NCI-H1694 treated with DMSO at 0.1 percent for 48 hours (cell line): ENCODE results near the gene EPB41L4B.

Source experiments
- DNase-seq: peaks from one replicate; lab custom pipeline; 2025; lab: John Stamatoyannopoulos, UW

Gene EPB41L4B

DNA sequence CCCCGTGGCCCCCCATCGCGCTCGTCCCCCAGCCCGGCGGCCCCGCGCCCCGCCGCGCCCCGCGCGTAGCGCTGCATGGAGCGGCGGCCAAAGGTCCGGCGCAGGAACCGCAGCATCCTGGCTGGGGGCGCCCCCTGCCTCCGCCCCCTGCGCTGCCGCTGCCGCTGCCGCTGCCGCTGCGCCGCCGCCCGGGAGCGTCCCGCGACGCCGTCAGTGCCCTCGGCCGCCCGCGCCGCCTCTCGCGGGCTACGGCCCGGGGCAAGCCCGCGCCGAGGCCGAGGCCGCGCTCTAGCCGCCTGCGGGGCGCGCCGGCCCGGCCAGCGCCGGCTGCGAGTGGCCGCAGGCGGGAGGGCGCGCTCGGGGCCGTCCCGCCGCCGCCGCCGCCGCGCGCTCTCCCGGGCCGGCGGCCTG, 523 bp downstream of the EPB41L4B start:
- DNase-seq = no peak

DNA sequence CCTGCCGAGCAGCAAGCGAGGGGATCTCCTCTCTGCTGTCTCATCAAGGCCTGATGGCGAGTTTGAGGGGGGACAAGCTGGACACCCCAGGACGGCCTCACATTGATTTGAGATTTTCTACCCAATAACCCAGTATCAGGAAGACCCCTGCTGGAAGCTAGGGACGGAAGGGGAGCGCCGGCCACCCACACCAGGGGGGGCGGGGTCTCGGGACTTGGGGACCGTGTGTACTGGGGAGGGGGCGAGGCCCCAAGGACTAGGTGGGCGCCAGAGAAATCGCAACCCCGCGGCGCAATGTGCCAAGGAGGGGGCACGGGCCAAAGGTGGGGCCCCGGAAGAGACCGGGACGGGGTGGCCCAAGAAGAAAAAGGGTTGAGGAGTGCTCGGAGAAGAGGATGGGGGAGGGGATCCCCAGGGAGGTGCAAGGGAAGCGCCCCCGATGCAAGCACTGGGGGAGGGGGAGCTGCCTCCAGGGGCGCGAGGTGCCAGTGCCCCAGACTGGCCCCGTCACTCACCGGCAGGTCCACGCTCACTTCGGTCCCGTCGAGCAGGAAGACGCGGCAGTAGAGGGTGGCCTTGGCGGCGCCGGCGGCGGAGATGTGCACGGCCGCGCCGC, 1.1 kb downstream of the EPB41L4B start:
- DNase-seq = no peak

DNA sequence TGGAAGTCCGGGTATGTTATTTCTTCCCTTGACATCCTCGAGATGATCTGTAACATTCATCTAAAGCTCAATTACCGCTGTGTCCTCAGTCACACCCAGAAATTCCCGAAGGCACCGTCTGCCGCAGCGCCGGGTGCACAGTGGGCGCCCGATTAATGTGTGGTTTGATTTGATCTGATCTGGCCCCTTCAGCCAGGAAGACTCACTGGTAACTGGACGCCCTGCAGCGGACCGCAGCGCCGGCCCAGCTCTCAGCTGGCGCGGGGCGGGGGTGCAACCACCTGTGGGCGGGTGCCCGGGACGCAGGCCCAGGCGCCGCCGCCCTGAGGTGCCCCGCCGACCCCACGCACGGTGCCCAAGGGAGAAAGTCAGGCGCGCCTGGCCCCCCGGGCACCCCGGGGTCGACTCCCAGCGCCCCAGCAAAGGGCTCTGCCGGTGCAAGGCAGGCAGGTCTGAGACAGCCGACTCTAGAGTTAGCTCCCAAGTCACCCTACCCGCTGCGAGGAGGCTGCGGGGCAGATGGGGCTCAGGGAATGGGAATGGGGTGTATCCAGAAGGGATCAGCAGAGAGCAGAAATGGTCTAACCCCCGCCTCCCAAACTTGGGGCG, 1.7 kb downstream of the EPB41L4B start:
- no peak for DNase-seq

DNA sequence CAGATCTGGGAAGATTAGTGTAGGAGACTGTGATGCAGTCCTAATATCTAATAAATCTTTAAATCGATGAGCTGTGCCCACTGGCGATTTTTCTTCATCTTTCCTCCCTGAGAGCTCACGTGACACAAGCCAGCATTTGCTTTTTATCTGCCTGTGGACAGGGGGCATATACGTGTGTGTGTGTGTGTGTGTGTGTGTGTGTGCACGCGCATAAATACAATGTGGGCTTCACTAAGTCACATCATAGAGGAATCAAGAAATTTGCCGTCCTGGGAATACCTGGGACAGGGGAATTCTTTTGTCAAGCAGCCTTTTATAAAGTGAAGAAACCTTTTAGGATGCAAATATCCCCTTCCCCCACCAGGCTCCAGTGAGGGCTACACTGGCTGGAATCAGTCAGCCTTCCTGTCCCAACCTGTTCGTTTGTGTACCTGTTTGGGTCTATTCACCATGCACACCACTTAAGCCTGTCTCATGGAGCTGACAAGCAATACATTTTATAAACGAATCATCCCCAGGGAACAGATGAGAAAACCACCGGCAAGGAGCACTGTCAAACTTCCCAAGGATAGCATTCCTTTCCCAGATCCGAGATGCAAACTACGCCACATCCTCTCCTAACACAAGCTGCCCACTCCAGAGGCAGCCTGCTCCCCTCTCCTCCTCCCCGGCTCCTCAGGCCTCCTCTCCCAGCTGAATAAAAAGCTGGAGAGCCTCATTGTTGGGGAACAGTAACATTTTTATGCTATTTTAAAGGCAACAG, 2.7 kb downstream of the EPB41L4B start:
- DNase-seq = no peak

DNA sequence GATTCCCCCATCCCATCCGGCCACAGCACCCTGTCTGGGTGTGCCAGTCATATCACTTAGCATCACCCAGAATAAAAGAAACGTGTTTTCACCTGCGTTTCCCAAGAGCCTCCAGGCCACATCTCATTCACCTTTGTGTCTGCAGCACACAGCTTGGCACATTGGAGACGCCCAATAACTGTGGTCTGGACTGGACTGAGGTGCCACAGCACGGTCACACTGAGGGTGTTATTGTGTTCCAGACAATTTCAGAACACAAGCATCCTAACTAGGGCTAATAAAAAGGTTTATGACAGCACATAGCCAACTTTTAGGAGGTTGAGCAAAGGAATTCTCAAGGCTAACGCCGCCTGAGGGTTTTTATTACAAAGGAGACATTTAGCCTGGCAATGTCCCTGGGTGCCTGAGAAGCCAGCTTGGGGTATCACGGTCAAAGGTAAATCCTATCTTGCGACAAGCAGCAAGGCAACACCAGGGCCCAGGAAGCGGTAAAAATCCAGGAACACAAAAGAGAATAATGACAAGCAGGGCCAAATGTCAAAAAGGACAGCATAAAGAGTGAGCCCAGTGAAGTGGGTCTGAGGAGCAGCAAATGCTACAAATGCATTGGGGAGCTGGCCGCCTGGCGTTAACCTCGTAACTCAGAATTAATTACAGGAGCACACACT, 3.4 kb downstream of the EPB41L4B start:
- DNase-seq = no peak

DNA sequence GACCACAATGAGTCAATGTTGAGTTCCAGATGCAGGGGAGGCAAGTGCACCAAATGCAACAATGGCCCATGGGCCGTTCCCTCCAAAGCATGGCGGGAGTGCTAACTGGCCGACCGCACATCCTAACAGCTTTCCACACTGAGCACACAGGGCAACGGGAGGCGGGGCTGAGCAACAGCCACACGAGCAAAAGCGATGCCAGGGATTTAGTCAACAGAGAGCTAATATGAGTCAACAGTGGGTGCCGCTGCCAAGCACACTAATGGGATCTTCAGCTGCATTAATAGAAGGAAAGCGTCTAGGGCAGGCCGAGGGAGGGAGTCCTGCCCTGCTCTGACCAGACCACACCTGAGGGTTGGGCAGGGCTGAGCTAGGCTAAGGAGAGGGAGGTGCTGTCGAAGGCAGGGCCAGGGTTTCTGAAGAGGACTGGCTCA, 4.6 kb downstream of the EPB41L4B start:
- peak; percentile 83 for DNase-seq

DNA sequence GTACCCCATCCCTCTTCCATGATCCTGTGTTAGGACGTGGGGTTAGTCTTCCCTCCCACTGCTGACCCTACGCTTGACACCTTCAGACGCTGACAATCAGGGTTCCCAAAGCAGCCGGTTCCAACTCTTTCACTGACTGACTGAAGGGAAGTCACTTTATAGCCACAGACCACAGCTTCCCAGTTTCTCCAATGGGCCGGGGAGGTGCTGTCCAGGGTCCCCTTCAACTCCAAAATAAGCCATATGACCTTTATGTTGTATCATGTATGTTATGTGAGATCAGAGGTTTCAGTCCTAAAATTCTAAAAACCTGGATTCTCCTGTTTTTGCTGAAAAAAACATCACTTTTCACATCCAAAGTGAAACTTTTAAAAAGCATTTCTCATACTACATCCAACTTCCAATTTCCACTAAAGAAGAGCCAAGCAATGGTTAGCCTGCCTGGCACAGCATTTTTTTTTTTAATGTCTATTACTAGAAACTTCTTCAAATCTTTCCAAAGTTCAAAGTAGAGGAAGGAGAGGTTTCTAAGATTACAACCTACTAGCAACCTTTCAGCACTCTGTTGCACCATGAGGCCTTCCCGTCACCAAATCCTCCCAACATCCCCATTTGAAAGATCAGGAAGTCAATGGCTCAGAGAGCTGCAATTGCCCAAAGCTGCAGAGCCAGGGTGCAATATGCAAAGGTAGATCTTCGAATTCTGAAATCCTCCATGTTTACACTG, 5.2 kb downstream of the EPB41L4B start:
- no peak for DNase-seq

DNA sequence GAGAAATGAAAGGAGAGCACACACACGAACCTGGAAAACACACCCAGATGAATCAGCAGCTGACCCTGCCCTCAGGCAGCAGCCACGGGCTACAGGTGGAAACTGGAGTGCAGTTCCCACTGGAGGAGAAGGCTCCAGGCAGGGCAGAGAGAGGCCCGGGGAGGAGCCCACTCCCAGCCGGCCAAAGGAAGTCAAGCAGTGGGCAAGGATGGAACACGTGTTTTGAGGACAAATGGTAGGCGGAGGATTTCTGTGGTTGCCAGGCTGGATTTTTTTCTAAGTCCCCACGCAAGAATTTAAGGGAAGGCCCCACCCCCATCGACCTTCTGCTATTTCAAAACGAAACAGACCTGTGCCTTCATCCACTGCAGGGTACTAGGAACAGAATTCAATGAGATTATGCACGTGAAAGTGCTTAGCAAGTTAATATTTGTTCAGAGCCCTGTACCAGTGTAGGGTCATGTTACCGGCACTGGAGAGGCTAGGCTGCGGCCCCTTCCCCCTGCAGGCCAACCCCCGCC, 6.8 kb downstream of the EPB41L4B start:
- no peak for DNase-seq

DNA sequence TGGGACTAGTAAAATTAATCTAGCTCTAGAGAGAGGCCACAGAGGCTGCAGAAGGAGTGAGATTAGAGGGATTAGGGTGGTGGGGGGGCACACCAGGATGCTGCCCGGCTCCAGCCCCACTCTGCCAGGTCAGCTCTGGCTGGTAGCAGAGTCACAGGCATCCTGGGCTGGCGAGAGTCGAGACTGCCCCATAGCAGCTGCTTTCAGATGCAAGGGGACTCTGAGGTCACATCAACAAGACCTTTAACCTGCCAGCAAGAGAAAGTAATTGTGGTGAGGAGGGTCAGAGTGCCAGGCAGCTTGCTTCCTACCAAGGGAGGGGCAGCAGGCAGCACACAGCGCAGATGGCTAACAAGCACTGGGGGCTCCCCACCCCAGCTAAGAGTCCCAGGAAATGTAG, 7.5 kb downstream of the EPB41L4B start:
- DNase-seq = no peak

DNA sequence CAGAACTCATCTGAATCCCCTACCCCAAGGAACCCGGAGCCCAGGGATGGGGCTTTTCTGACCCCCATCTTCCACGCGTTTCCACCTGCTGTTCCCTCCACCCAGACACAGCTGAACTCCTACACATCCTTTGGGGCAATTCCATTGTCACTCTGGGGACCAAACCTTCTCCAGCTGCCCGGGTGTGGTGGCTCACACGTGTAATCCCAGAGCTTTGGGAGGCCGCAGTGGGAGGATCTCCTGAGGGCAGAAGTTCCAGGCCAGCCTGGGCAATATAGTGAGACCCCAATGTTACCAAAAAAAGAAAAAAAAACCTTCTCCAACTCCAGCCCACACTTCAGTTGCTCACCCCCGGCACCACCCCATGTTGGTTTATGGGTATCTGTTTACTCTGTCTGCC, 8.1 kb downstream of the EPB41L4B start:
- no peak for DNase-seq

DNA sequence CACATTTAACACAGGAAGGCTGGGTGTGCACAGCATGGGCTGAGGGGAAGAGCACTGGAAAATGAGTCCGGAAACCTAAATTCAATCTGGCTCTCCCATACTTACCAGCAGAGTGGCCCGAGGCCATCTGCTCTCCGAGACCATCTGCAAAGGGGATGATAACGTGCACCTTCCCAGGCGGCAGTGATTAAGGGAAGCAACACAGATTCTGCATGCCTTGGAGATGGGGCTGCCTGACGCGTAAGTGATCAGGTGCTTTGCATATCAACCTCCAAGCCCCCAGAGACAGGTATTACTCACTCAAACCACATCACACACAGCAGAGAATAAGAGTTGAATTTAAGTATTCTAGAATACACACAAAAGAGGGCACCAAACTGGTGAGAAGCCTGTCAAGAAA, 9.1 kb downstream of the EPB41L4B start:
- DNase-seq = peak; percentile 32

DNA sequence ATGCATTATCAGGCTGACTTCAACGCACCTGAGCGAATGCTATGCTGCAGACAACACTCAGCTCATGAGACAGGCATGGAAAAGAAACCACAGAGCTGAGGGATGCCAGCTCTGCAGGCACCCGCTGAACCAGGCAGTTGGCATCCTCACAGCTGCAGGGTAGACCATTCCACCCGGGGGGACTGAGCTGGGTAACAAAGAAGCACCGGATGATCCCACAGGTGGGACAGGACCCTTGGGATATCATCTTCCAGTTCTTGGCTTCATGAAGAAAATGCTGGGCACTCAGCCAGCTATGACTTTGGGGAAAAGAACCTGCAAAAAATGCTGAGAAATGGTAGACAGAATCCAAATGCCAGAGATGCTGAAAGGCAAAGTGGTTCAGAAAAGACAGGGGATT, 9.6 kb downstream of the EPB41L4B start:
- peak; percentile 17 for DNase-seq

DNA sequence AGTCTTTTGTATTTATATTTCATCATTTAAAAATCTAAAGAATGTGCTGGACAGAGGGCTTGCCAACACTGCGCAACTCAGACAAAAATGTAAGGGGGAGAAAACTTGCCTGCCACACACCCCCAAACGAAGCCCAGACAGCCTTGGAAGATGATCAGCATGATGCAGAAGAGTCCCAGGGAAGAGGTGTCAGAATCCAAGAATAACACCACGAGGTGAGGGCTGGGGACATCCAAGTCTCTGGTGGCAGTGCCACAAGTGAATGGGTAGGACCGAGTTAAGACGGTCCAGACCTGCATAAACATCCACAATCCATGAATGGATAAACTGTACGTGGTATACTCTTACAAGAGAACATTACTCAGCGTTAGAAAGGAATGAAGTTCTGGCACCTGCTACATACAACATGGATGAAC, 10.4 kb downstream of the EPB41L4B start:
- DNase-seq = no peak

DNA sequence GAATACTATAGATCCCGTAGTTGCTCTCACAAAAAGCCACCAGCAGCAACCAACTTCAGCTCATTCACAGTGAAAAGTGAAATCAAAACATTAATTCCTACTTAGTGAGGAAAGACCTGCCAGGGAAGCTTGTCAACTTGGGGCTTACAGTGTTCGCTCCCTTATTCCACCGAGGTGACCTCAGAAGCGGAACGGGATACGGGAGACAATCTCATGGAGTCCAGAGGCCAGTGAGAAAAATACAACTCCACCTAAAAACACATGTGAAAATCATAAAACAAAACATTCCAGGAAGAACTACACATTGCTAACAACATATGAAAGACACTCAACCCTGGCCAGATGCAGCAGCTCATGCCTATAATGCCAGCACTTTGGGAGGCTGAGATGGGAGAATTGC, 11.6 kb downstream of the EPB41L4B start:
- no peak for DNase-seq

DNA sequence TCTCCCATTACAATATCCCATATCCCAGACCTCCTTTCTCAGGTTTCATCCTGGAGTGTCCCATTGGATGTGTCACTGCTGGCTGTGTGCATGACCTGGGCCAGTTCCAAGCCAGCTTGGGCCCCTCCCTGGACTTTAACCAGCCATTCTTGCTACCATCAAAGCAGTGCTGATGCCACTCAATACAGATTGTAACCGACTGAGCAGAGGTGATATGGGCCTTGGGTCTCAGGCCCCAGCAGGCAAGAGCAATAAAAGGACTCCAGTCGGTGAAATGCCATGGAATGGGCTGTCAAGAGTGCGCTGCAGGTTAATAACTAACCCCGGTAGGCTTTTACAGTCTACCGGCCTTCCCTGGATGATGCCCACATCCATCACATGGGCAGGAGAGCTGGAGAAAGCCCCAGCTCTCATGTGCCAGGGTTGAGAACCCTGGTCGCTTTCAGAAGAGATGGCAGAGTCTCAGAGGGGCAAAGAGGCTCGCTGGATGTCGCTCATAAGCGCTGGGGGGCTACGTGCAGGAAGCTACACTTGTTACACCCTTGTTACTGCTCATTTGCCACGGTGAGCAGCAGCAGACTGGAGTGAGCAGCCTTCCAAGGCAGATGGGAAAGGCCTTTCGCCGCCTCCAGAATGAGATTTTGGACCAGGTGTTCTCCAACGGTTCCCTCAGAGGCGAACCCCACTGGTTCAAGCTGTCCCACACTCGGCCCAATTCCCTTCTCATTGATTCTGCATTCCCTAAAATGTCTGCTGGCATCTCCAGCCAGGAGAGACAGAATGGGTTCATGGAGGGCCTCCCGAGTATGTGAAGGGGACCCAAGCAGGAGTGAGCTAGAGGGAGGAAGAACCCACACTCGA, 13.2 kb downstream of the EPB41L4B start:
- DNase-seq = no peak

DNA sequence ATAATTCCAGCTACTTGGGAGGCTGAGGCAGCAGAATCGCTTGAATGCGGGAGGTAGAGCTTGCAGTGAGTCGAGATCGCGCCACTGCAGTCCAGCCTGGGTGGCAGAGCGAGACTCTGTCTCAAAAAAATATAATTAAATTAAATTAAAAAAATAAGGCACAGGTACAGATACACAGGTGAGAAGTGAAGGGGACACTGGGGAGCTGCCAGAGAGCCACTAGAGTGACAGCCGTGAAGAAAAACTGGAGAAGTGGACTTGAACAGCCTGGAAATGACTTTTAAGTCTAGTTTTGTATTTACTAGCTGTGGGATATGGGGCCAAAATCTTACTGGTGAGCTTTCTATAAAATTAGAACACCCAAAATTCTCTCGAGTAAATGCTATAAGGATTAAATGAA, 15.1 kb downstream of the EPB41L4B start:
- no peak for DNase-seq

DNA sequence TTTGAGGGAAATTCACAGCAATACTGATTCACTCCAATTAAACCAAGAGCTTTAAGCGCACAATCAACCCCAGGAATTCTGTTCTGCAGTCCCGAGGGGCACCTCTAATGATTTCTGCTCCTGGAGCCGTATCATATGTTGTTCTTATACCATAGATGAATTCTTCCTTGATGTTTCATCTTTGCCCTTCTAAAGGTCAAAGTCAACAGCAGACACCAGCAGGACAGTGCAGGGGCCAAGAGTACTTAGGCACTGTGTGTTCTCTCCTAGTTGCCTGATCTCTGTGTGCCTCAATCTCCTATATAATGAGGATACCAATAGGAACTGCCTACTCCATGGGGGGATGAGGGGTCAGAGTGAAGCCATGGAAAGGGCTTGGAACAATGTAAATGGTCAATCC, 16.5 kb downstream of the EPB41L4B start:
- no peak for DNase-seq

DNA sequence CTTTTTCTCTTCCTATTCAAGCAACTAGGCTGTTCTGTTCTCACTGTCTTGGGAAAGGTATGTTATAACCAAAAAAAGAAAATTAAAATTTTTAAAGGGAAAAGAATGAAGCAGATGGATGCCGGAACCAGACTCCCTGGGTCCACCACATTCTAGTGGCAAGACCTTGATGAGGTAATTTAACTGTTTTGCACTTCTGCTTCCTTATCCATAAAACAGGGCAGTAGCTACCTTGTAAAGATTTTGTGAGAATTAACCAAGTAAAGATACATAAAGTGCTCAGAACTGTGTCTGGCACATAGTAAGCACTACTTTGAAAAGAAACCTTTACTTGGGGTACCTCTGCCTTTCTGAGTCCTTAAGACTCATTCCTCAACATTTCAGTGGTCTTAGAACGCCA, 17.0 kb downstream of the EPB41L4B start:
- no peak for DNase-seq

DNA sequence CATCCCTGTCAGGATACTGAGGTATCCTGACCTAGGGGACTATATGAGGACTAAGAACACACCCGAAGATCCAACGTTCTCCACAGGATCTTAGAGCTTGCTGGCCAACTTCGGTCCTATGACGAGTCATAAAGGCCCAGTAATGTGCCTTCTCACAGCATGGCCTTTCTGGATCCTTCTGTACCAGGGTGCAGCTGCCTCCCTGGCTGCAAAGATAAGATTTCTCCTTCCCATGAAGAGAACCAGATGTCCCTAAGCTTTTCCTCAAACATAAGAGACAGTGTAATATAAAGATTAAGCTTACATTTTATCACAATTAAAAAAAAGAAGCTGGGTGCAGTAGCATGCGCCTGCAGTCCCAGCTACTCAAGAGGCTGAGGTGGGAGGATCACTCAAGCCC, 18.3 kb downstream of the EPB41L4B start:
- no peak for DNase-seq

DNA sequence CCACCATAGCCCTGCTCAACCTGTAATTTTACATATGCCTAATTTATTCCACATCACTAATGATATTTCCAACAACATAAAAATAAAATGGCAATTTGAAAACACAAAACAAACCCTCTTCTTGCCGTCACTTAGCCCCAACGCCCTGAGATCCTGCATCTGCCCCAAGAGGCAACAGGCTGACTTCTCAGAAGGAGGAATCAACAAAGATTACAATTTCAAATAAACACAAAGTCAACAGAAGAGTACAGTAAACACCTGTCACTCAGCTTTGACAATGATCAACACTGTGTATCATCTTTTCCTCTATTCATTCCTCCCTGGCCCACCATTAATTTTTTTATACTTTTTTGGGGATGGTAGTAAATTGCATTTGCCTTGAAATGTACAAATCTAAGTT, 19.8 kb downstream of the EPB41L4B start:
- DNase-seq = no peak

DNA sequence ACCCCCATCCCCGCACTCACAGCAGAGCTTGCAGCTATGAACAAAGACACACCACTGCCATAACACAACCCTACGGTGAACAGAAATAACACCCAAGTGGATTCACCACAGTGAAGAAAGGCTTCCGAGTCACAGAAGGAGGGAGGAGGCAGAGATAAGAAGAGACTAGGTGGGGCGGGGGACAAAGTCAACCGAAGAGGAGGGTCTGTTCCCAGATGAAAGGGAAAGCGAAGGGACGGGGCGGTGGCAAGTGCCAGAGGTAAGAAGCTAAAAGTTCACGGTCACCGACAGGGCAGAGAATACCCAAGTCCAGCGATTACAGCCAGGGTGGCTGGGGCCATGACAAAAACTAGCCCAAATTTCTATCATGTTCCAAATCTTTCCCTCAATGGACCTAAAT, 21.0 kb downstream of the EPB41L4B start:
- no peak for DNase-seq
